GM19372 (cell line): ENCODE measurements around the gene LRPAP1.

Experiments used
- ATAC-seq: cut with Tn5 transposase; IDR thresholded peaks from one replicate; pipeline ENCODE4 v1.9.1; 2021; ENCODE audit warnings: mild to moderate bottlenecking, low read depth, moderate library complexity; ENCODE audit not compliant: unreplicated experiment

LRPAP1 gene

DNA sequence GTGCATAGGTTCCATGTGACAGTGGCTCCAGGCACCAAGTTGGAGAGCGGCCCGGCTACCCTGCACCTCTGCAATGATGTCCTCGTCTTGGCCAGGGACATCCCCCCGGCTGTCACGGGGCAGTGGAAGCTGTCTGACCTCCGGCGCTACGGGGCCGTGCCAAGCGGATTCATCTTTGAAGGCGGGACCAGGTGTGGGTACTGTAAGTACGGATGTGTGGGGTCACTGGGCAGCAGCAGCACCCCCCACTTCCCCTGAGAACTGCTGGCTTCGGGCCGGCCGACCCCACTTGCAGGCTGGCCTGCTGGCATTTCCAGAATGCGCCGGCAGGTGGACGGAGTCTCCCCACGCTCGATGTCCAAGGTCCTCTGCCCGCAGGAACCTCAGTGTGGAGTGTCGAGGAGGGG is 55.9 kb downstream of the LRPAP1 start:
- no peak for ATAC-seq

DNA sequence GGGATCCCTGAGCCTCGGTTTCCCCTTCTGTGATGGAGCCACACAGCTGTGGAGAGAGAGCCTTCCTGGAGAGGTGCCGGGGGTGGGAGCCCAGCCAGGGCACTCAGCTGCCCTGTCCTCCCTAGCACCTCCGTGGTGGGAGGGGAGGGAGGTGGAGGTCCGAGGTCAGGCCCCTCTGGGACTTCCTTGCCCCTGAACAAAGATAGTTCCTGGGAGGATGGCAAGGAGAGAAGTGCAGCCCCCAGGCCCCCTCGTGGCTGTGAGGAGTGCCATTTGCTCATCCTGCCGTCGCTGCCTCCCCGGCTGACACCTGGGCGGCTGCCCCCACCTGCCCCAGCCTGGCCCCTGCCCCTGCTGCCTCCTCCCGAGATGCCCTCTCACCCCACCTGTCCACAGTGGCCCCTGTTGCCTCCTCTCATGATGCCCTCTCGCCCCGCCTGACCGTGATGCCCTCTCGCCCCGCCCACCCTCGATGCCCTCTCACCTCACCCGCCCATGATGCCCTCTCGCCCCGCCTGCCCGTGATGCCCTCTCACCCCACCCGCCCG is 56.4 kb downstream of the LRPAP1 start:
- no peak for ATAC-seq

DNA sequence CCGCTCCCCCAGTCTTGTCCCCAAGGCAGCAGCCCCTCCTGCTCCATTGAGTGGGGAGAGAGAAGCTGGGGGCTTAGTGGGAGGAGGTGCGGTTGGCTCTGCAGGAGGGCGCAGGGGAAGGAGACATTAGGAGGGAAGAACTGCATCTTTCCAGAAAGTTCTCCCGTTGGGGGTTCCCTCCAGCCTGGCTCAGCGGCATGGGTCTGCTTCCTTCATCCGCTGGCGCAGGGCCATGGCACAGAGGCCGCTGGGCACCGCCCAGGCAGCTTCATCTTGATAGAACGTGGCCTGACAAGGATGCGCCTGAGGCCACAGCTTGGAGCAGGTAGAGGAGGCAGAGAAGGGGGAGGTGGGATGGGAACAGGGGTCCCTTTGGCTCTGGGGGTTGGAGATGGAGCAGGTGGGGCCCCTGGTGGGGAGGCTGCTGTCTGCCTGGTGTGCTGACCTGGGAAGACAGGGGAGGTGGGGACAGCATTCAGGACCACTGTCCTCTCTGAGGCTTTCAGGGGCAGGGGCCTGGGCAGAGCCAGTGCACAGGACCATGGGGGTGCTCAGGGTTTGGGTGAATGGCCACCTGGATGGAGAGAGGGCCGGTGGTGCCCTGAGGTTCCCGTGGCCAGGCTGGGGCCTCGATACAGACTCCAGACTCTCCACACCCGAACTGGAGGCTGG is 57.0 kb downstream of the LRPAP1 start:
- no peak for ATAC-seq

GRCh38 chr4:3473996-3474765 is 58.0 kb downstream of the LRPAP1 start:
- ATAC-seq: no peak

DNA sequence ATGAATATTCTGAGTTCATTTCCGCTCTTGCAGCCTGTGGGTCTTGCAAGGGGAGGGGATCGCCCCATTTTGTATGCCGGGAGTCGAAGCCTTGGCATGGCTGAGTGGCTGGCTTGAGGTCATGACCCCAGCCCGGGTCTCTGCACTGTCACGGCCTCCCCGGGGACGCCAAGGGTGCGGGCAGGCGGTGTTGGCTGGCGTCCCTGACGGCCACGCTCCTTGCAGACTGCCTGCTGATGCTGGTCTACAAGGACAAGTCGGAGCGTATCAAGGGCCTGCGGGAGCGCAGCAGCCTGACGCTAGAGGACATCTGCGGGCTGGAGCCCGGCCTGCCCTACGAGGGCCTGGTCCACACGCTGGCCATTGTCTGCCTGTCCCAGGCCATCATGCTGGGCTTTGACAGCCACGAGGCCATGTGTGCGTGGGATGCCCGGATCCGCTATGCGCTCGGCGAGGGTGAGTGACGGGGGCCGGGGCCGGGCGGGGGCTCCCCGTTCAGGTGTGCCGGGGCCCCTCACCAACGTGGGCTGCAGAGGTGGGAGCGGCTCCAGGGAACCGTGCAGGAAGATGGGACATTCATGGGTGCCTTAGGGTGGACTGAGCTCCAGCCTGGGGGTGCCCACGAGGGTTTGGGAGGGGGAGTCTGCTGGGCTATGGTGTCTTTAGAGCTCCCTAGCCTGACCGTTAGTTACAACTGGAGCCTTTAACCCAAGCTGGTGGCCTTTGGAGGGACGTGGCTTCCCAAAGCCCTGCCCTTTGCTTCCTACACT is 58.9 kb downstream of the LRPAP1 start:
- no peak for ATAC-seq

DNA sequence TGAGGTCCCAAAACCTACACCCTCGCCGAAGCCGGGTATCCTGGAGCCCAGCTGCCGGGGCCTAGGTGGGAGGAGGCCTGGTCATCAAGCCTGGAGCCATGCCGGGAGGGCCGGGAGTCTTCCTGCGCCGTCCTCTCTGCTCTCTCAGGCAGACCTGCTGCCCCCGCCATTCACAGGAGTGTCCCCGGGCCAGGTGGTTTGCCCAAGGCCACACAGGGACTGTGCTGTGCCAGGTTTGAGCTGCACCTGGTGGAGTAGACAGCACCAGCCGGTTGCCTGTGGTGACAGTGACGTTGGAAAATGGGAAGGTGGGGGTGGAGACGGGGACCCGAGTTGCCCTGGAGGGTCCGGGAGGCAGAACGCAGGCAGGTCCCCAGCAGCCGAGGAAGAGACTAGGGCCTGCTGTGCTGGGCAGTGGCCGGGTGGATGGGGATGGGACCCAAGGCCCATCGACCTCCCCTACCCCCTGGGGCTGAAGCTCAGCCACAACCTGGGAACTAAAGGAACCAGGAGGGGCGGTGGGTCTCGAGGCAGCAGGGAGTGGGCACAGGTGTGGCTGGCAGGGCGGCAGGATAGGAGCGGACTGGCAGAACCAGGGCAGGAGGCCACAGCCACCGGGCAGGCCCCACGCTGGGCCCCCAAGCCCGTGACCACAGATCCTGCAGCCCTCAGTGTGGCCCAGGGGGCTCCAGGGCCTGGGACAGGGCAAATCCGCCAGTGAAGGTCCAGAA is 59.6 kb downstream of the LRPAP1 start:
- ATAC-seq: no peak

- ATAC-seq: no peak
These were observed 60.3 kb downstream of the LRPAP1 start for GRCh38 chr4:3471886-3472285.

- no peak for ATAC-seq
These were observed 61.0 kb downstream of the LRPAP1 start for GRCh38 chr4:3471098-3471760.

DNA sequence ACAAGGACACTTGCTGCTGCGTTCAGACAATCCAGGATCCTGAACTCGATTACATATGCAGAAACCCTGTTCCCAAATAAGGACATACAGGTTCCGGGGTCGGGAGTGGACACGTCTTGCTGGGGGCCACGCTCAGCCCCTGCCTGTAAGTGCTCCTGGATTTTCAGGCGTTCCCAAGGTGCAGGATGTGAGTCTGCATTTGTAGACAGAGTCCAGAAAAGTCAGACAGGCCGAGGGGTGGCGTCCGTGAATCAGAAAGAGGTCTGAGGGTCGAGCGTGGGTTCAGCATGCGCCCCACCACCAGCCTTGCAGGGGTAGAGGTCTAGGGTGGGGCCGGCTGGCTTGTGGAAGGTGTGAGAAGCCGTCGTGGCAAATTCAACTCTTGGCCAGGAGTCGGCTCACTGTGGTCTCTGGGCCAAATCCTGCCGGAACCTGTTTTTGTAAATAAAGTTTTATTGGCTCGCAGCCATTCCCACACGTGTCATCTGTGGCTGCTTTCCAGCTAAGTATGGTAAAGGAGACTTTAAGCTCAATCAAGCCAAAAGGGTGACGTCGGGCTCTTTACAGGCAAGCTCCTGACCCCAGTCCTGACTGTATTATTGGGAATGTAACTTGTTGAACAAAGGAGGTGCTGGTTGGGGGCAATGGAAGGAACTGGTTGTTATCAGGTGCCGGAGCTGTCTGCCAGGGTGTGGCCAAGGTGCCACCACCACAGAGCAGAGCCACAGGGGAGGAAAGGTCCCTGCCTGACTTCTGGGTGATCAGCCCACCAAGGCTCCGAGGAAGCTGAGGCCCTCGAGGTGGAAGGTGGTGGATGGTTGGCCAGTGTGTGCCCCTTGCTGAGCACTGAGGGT is 61.8 kb downstream of the LRPAP1 start:
- no peak for ATAC-seq

- ATAC-seq: no peak
These were observed 62.6 kb downstream of the LRPAP1 start for GRCh38 chr4:3469386-3470243.

- ATAC-seq: no peak
These were observed 63.4 kb downstream of the LRPAP1 start for GRCh38 chr4:3468804-3469203.

- no peak for ATAC-seq
These were observed 64.1 kb downstream of the LRPAP1 start for GRCh38 chr4:3468154-3468553.

- no peak for ATAC-seq
These were observed 64.6 kb downstream of the LRPAP1 start for GRCh38 chr4:3467601-3468031.

DNA sequence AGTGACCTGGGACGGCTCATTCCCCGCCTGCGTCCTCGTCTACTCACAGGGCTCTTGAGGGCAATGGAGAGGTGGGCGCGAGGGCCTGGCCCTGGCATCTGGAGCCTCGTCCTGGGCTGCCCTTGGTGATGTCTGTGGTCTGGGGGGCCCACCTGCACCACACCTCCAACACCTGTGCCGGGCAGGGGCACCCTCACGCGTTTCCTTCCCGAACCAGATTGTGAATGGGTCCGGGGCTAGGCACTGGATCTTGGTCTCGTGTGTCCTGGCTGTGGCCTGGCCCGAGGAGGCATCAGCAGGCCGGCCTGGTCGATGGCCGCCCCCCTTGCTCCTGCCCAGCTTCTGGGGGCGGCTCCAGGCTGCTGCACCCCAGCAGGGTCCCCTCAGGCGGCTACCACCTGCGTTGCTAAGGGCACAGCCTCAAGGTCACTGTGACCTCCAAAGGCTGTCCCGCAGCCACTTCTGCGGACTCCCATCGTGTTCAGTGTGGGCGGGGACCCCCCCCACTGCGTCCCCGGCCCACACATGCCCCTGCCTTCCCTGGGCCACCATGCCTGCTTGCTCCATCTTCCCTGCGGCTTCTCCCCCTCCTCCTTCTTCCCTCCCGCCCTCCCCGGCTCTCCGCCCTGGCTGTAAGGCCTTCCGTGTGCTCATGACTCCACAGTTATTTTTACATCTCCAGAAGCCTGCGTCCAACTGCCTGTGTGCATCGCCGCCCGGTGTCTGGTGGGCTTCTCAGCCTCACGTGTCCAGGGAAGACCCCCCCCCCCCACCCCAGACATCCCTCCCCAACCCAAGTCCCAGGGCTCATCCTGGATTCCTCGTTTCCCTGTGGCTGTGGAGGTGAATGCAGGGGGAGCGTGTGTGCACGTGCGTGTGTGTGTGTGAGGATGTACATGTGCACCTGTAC is 65.3 kb downstream of the LRPAP1 start:
- no peak for ATAC-seq

DNA sequence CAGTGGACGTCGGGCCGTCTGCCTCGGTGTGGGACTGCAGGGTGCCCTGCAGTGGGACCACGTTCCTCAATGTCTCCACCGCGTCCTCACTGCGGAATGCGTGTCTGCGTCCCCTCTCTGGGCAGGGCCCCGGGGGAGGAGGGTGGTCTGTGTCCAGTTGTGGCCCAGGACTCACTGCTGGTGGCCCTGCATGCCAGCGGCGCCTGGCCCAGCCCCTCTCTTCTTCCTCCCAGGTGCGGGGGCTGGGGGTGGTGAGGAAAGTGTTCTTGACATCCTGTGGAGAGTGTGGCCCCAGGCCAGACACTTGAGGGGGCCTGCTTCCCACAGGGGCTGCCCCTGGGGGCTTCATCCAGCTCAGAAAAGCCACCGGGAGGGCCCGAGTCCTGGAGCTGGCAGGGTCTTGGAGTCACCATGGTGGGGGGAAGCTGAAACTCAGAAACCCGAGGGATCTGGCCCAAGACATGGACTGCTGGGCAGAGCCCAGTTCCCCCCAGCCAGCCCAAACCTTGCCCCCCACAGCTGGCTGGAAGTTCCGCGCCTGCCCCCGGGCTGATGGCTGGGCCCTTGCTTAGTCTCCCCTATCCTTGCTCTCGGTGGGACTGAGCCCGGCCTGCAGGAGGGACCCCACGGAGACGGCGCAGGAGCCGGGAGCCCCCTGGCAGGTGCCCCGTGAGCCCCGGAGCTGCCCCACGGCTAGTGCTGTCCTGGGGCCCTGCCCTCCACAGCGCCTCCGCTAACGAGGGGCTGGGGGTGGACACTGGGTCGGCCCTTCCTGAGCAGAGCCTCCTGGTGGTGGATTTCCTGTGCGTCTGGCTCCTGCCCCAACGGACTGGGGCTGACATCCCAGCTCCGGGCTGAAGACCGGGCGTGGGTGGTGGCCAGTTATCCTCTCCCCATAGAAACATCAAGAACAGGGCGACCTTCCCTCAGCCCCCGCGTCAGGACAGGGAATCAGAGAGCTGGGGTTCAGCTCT is 66.2 kb downstream of the LRPAP1 start:
- no peak for ATAC-seq
